Stimulated activated CD8-positive, alpha-beta memory T cell treated with anti-CD3 and anti-CD28 coated beads, Interleukin-2, amount 100 ng/mL, for 48 hours (primary cell): ENCODE data around the gene ADGRL2.

Experiments
- DNase-seq, 2 donors: peaks; one replicate each; pipeline ENCODE4 v3.0.0-alpha.2; 2020; ENCODE audit warnings: low read depth in 2 of 2

The ADGRL2 gene

GRCh38 chr1:81805537-81806431 is 5.0 kb downstream of the ADGRL2 start:
- no peak for DNase-seq

DNA sequence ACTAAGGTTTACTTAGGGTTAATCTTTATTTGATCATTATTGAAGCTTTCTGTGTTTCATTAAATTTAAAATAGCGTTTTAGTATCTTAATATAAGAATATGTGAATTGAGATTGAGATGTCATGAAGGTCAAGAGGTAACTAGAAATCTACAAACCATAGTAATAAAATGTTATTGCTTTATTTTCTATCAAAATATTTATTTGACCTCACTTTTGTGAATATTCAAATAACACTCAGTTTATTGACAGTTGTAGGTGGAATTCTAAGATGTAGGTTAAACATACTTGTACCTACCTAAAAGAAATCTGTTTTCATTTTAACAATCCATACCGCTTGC is 5.7 kb downstream of the ADGRL2 start:
- DNase-seq = no peak

DNA sequence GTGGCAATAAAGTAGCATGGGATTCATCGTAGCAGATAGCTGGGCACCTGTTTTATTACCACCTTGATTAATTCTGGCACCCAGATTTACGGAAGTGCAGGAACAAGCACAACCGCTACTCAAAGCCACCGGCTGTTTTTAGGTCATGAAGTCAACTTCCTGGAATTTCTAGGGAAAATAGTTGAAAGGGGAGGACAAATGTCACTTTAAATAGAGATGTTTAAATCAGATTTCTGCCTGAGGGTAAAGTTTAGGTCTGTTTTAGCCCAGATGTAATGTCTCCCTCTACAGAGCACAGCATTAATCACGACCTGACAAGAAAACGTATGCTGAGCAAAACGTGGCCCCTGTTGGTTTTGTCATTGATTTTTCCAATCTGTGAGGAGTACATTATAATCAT is 8.0 kb downstream of the ADGRL2 start:
- no peak for DNase-seq

DNA sequence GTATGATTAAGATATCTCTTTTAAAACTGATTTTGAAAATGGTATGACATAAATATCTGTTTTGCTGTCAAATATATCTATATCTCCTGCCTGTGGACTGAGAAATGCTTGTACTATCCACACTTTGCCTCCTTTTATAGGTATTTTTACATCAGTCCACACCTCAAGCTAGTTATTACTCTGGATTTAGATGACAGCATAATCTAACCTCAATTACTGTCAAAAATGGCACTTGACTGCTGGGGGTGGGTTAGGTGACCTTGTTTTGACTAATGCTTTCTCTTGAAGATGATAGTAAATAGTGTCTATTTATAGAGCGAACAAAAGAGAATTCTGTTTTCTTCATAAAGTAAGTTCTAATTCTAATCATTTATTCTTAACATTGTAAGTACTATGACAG is 9.1 kb downstream of the ADGRL2 start:
- DNase-seq = no peak

DNA sequence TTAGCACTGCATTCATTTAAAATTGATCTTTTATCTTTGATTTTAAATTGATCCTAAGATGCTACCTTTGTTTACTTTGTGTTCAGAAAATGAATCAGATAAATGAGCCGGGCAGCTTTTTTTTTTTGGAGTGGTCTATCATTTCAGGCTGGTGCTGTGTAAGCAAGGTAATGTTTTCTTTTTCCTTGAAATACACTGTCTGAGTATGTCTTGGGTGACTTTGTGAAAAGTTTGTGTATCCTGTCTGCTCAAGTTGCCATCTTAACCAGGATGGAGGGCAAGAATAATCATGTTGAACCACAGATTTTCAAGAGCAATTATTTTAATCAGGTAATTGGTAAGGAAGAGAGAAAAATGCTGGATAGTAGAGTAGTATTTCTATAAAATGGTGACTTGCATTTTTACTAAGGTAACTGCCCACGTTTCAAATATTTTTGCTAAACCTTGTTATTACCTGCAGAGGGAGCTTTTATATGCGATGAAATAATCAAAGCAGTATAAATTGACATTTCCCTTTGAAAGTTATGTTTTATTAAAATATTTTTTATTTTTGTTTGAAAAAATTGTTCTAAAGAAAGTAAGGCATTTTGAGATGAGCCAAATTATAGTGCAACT is 11.1 kb downstream of the ADGRL2 start:
- DNase-seq = no peak

- no peak for DNase-seq
These were observed 12.0 kb downstream of the ADGRL2 start for GRCh38 chr1:81812712-81813111.

DNA sequence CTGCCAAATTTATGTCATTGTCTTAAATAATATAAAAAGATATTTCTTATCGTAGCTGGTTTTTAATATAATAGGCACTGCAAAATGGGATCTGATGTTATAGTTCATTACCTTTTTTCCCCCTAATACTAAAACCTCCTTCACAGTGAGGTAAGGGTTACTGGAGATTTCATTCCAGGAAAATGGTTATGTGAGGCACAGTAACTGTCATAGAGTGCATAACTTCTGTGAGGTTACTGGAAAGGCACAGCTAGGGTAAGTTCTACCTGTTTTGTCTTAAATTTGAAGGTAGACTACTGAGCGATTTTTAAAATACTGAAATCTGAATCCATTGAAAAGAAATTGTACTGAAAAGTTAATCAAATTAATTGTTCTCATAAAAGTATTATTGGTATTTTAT is 13.0 kb downstream of the ADGRL2 start:
- DNase-seq = no peak

DNA sequence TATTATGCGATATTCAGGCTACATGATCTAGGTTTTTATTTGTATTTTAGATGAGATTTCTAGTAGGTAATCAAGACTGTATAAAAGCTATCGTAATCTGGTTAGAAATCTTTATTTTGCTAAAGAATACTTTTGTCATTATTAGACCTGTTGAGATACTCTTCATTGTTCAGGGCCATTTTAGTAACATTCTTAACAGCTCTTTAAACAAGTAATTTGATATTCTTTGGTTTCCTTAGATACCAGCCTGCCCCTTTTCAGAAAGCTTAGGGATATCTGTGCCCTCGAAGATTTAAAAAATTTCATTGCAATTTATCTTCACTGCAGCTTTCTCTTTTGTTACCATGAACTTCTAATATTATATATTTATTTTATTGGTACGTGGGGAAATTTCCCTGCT is 18.9 kb downstream of the ADGRL2 start:
- no peak for DNase-seq

GRCh38 chr1:81820765-81821164 is 20.0 kb downstream of the ADGRL2 start:
- no peak for DNase-seq

DNA sequence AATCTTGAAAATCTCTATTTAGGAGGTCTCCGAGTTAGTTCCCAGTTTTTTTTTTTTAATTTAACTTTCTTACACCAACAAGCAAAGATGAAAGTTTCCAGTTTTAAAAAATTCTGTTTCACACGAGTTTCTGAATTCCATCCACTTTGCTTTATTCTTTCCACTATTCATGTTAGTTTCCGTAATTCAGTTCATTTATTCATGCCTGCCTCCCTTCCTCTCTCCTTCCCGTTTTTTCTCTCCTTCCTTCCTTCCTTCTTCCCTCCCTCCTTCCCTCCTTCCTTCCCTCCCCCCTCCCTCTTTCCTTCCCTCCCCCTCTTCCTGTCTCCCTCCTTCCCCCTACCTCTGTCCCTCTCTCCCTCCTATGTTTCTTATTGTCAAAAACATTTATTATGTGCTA is 22.3 kb downstream of the ADGRL2 start:
- no peak for DNase-seq

- no peak for DNase-seq
These were observed 24.0 kb downstream of the ADGRL2 start for GRCh38 chr1:81824759-81825158.

GRCh38 chr1:81827942-81828341 is 27.2 kb downstream of the ADGRL2 start:
- DNase-seq = no peak

GRCh38 chr1:81832573-81832972 is 31.8 kb downstream of the ADGRL2 start:
- no peak for DNase-seq

- DNase-seq = no peak
These were observed 33.0 kb downstream of the ADGRL2 start for GRCh38 chr1:81833722-81834121.

- DNase-seq = no peak
These were observed 33.5 kb downstream of the ADGRL2 start for GRCh38 chr1:81834268-81834667.

- no peak for DNase-seq
These were observed 34.4 kb downstream of the ADGRL2 start for GRCh38 chr1:81834921-81835698.

GRCh38 chr1:81836007-81836626 is 35.4 kb downstream of the ADGRL2 start:
- no peak for DNase-seq

DNA sequence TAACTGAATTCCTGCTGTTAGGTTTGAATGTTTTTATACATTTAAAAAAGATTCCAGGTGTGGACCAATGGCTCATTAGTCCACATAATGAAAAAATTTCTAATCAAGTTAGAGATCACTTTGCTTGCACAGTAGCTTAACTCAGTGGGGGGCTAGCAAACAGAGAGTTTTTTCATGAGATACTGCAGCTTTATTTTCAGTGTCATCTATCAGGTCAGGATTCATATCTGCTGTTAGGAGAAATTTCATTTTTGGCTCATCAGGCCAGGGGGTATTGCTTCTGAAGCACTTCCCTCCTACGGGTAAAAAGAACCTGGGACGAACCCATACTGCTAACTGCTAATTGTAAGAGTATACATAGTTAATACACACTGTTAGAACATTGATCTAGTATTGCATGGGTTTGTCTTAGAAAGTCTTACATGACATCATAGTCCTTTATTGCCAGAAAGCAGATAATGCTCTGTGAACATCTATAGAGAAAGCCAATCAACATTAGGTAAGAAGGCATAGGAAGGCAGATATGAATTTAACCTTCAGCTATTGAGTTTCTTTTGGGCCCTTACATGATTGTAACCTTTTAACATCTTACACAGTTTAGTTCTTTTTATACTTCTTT is 38.0 kb downstream of the ADGRL2 start:
- DNase-seq = no peak

DNA sequence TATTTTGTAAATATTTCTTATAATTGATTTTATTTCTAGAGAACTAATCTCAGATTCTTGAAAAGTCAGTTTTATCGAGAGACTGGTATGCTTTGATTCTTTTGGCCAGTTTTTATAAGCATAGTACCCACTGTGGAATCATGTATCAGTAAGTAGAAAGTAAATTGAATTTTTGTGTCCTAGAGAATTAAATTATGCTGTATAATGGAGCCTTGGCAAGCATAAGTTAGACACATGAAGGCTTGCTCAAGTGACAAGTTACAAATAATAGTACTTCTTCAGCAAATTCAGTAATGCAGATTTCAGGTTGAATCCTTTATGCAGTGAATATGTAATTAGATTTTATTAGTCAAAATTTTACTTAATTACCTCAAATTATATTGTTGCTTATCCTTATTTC is 40.1 kb downstream of the ADGRL2 start:
- DNase-seq = no peak

DNA sequence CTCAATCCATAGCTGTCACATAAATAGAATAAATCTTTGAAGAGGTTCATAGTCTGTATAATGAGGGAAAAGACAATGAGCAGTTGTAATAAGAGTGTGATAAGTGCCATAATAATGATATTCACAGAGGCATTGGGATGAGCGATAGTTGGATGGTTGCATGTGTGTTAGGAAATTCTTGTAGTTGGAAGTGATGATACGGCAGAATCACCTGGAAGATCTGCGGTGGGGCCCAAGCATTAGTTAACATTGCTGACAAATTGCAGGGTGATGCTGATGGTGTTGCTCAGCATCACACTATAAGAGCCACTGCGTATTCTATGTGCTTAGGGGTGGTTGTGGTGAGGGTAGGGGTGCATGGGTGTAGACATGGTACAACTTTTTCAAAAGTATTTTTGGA is 41.1 kb downstream of the ADGRL2 start:
- DNase-seq = no peak

DNA sequence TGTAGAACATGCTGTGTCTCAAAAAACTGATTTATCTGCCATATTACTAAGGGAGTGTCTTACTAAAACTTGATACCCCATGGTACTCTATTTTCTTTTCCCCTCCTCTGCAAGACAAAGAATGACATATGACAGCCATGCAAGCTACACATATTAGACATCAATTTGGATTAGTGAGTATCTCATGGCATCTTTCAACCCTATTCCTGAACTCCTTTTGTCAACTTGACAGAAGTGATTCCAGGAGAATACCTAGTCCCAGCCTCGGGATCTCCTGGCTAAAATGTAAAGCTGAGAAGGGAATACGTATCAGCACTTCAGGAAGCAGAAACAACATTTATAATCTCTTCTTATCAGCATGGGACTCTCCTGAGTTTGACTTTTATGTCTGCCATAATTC is 43.7 kb downstream of the ADGRL2 start:
- DNase-seq = no peak

- no peak for DNase-seq
These were observed 45.9 kb downstream of the ADGRL2 start for GRCh38 chr1:81846630-81847029.
